ENCODE results near the gene CYP39A1.

DNA sequence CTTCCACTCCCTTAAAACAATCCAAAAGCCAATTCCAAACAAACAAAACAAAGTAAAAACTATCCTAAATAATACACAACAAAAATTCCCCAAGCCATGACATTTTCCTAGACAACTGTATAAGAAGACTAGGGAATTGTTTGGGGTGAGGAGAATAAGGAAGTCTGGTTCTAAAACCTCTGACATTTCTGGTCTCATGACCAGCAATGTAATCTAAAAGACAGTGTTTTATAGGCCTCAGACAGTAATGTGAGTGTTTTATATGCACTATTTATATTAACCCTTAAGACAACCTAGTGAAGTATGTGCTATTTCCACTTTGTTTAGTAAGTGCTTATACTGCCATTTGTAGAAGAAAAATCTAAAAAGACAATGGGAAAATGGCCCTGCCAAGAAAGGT is 148.4 kb downstream of the CYP39A1 start:
- TF ChIP-seq, protein P1, sequence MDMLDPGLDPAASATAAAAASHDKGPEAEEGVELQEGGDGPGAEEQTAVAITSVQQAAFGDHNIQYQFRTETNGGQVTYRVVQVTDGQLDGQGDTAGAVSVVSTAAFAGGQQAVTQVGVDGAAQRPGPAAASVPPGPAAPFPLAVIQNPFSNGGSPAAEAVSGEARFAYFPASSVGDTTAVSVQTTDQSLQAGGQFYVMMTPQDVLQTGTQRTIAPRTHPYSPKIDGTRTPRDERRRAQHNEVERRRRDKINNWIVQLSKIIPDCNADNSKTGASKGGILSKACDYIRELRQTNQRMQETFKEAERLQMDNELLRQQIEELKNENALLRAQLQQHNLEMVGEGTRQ (CRISPR knock-in tag; IDR thresholded peaks at IDR 0.05) = no peak
- no peak for TF ChIP-seq ZNF324 (CRISPR knock-in tag; IDR thresholded peaks at IDR 0.05)
- TF ChIP-seq, protein P2, sequence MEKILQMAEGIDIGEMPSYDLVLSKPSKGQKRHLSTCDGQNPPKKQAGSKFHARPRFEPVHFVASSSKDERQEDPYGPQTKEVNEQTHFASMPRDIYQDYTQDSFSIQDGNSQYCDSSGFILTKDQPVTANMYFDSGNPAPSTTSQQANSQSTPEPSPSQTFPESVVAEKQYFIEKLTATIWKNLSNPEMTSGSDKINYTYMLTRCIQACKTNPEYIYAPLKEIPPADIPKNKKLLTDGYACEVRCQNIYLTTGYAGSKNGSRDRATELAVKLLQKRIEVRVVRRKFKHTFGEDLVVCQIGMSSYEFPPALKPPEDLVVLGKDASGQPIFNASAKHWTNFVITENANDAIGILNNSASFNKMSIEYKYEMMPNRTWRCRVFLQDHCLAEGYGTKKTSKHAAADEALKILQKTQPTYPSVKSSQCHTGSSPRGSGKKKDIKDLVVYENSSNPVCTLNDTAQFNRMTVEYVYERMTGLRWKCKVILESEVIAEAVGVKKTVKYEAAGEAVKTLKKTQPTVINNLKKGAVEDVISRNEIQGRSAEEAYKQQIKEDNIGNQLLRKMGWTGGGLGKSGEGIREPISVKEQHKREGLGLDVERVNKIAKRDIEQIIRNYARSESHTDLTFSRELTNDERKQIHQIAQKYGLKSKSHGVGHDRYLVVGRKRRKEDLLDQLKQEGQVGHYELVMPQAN (IDR thresholded peaks at IDR 0.05; ENCODE audit: borderline replicate concordance) = no peak
- no peak for TF ChIP-seq FOSL1 (tag; conservative IDR thresholded peaks at IDR 0.05)

All from K562 (cell line).